Lower leg skin (tissue), 3 donors: ENCODE measurements around the gene ACOXL.

Source experiments
- CTCF ChIP-seq, 3 donors: fragments of 450-650 bp; IDR thresholded peaks; one replicate each; pipeline ENCODE4 v1.5.1; 2016; ENCODE audit warnings: antibody characterized with exemption in 3 of 3, mild to moderate bottlenecking in 3 of 3, moderate library complexity in 2 of 3
- POLR2A ChIP-seq, 2 donors: fragments of 450-650 bp; IDR thresholded peaks; one replicate each; pipeline ENCODE4 v1.6.1; 2016 to 2017; ENCODE audit warnings: antibody characterized with exemption in 2 of 2, mild to moderate bottlenecking in 1 of 2, moderate library complexity in 1 of 2

GRCh38 chr2:110785439-110785838, 53.1 kb downstream of the ACOXL start:
- TF ChIP-seq CTCF (IDR thresholded peaks at IDR 0.05) (no peak), POLR2A (IDR thresholded peaks at IDR 0.05) (no peak)
